Measurements from ENCODE around the gene PHF21B. TPM values are rescaled to one million over a fixed set of nuclear protein-coding genes. Genes with fewer than 3 reads are reported as not detected.

Gene PHF21B
- total RNA-seq, 1 donor, result not detected

DNA sequence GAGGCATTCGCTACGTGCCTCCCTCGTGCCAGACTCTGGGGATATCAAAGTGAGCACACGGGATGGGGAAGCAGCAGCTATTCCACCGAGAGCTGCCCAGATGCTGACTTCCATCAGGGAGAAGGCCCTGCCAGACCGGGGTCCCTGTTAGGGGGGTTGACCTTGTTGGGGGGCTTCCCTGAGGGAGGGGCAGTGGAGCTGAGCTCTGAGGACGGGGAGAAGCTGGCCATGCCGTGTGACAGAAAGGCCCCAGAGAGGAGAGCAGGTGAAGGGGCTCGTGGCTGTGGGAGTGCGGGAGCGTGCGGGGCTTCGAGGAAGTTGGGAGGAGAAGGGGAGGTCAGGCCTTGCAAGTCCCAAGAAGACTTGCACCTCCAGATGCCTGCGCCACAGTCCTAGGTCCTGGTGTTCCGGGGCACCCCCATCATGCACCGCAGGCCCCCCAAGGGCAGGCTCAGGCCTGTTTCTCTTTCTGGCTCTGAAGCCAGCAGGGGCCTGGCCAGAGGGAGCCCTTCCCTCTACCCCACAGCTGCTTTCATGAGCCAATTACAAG, 163.0 kb downstream of the PHF21B start:
- H3K9me3 ChIP-seq (ENCODE audit: low read depth, low read length), result no peaks in the 10 kb centered on the region
- no peaks in the 10 kb centered on the region for H3K4me1 ChIP-seq (ENCODE audit: insufficient read depth, low read length)
- no peaks in the 10 kb centered on the region for H3K27me3 ChIP-seq (ENCODE audit: insufficient read depth, low read length)
- no peak overlapping the region for H3K4me3 ChIP-seq (ENCODE audit: low read length)

DNA sequence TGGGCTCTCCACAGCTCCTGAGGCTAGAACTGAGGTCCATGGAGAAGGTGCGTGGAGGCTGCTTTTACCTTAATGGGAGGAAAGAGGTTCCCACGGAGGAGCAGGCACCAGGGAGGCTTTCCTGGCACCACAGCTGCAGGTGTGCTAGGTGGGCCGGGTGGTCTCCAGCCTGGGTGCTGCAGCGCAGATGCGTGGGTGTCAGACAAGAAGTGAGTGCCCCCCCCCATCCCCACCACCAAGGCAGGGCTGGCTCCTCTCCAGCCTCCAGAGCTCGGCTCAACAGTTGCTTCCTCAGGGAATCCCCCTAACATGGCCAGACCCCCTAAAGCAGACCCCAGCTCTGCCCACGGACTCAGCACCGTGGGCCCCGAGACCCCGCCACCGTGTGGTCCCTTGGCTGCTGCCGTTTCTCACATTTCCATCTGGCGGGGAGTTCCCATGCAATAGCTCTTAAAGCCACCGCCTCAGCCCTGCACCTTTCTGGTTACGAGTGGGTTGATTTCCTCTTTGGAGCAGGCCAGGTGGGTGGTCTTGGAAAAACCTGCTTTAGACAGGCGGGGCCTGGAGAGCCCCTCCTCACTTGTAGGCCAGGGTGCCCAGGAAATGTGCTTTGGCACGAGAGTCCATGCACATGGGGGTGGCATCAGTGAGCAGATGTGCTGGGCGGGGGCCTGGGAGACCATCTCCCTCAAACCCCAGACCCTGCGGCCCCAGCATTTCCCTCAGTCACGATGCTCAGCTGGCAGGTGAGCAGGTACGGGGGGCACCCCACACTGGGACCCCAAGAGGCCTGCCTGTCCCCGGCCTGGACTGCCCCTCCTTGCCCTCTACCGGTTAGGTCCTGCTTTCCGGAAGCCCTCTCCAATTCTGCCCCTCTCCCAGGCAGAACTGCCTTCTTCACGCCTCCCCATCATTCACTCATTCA, 163.7 kb downstream of the PHF21B start:
- Histone ChIP-seq H3K9me3 (ENCODE audit: low read depth, low read length) (no peaks in the 10 kb centered on the region), H3K4me3 (ENCODE audit: low read length) (no peak overlapping the region), H3K27me3 (ENCODE audit: insufficient read depth, low read length) (no peaks in the 10 kb centered on the region), H3K4me1 (ENCODE audit: insufficient read depth, low read length) (no peaks in the 10 kb centered on the region)

DNA sequence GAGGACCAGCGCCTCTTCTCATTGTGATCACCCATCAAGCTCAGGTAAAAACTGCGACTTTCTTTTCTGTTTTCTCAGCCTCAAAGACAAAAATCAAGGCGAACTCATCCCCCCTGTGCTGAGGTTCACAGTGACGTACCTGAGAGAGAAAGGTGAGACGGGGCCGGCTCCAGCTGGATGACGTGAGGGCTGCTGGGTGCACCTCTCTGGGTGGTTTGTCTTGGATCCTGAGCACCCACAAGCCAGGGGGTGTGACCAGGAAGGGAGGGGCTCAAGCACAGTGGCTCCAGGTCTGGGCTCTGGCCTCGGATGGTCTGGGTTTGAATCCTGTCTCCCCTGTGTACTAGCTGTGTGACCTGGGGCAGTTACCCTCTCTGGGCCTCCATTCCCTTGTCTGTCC, 164.6 kb downstream of the PHF21B start:
- H3K4me1 ChIP-seq (ENCODE audit: insufficient read depth, low read length), result no peaks in the 10 kb centered on the region
- H3K27me3 ChIP-seq (ENCODE audit: insufficient read depth, low read length), result no peaks in the 10 kb centered on the region
- H3K4me3 ChIP-seq (ENCODE audit: low read length), result no peak overlapping the region
- no peaks in the 10 kb centered on the region for H3K9me3 ChIP-seq (ENCODE audit: low read depth, low read length)

DNA sequence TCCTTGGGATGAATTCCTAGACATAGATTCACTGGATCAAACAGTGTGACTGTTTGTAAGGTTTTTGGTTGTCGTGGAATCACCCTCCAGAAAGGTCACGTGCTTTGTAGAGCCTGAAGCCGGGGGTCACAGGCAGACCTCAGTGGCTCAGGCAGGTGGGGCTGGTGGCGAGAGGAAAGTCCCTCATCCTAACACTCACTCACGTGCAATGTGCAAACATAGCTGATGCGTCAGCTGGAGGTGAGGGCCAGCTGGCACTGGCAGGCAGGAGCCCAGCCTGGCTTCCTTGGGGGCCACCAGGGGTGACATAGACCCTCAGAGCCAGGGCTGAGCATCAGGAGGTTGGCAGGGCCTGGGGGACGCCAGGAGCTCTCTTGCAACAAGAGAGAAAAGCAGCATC, 167.4 kb downstream of the PHF21B start:
- no peak overlapping the region for H3K4me3 ChIP-seq (ENCODE audit: low read length)
- H3K27me3 ChIP-seq (ENCODE audit: insufficient read depth, low read length), result no peaks in the 10 kb centered on the region
- no peaks in the 10 kb centered on the region for H3K4me1 ChIP-seq (ENCODE audit: insufficient read depth, low read length)

DNA sequence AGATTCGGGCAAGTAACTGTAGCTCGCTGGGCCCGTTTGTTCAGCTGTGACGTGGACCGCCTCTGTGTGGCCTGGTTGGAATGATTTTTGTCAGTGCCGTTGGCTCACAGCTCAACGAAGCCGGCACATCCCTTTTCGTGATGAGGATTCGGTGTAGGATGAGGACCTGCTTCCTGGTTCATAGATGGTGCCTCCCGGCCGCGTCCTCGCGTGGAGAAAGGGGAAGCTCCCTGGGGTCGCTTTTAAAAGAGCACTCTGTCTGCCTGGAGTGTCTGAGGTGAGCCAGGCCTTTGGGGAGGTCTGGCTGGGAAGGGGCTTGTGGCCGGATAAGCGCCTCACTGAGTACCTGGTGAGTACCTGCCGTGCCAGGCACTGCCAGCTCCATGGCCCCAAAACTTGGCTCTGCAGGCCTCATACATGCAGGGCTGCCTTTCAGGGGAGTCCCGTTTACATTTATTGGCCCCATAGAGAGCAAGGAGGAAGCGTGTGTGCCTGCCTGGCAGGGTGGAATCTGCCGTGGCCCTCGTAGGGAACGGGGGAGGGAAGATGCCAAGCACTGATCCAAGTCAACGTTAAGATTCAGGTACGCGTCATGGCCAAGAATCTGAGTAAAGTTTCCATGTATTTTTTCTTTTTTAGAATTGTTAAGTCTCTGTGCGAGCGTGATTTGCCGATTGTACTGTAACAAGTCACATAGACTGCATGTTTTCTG, 169.0 kb downstream of the PHF21B start:
- Histone ChIP-seq H3K27me3 (ENCODE audit: insufficient read depth, low read length) (no peaks in the 10 kb centered on the region), H3K4me3 (ENCODE audit: low read length) (no peak overlapping the region), H3K4me1 (ENCODE audit: insufficient read depth, low read length) (no peaks in the 10 kb centered on the region), H3K9me3 (ENCODE audit: low read depth, low read length) (no peaks in the 10 kb centered on the region)

More for the DNA sequence above, 167.4 kb downstream of the PHF21B start:
- H3K9me3 ChIP-seq (ENCODE audit: low read depth, low read length), result no peaks in the 10 kb centered on the region

DNA sequence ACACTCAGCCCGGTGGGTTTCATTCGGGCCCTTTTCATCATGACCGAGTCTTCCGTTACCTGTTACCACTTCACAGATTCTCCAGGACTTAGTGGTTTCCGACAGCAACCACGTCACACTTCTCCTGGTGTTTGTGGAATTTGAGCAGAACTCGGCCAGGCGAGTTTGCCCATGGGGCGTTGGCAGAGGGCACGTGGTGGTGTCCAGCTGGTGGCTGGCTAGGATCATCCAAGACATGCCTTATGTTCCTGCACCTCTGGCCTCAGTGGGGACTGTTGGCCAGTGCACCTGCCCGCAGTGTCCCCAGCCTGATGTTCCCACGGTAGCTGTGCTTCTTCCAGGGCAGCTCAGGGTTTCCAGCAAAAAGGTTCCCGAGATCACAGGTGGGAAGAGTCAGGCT, 170.1 kb downstream of the PHF21B start:
- H3K4me1 ChIP-seq (ENCODE audit: insufficient read depth, low read length), result no peaks in the 10 kb centered on the region
- no peaks in the 10 kb centered on the region for H3K9me3 ChIP-seq (ENCODE audit: low read depth, low read length)
- H3K4me3 ChIP-seq (ENCODE audit: low read length), result no peak overlapping the region
- no peaks in the 10 kb centered on the region for H3K27me3 ChIP-seq (ENCODE audit: insufficient read depth, low read length)

DNA sequence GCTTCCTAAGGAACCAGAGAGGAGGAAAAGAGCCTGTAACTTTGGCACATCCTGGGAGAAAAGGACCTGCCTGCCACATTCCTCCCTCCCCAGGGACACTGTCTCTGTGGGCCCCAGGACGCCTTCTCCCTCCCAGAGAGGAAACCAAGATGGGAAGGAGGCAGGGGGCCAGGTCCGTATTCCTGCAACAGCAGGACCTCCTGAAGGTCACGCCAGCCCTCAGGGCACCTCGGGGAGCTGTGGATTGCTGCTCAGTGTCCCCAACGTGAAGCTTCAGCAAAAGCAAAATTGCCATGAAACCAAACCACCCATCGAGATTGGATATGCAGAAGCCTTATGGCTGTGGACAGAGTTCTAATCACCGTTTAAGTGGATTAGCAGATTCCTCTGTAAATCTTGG, 170.7 kb downstream of the PHF21B start:
- Histone ChIP-seq H3K9me3 (ENCODE audit: low read depth, low read length) (no peaks in the 10 kb centered on the region), H3K4me1 (ENCODE audit: insufficient read depth, low read length) (no peaks in the 10 kb centered on the region), H3K27me3 (ENCODE audit: insufficient read depth, low read length) (no peaks in the 10 kb centered on the region), H3K4me3 (ENCODE audit: low read length) (no peak overlapping the region)

DNA sequence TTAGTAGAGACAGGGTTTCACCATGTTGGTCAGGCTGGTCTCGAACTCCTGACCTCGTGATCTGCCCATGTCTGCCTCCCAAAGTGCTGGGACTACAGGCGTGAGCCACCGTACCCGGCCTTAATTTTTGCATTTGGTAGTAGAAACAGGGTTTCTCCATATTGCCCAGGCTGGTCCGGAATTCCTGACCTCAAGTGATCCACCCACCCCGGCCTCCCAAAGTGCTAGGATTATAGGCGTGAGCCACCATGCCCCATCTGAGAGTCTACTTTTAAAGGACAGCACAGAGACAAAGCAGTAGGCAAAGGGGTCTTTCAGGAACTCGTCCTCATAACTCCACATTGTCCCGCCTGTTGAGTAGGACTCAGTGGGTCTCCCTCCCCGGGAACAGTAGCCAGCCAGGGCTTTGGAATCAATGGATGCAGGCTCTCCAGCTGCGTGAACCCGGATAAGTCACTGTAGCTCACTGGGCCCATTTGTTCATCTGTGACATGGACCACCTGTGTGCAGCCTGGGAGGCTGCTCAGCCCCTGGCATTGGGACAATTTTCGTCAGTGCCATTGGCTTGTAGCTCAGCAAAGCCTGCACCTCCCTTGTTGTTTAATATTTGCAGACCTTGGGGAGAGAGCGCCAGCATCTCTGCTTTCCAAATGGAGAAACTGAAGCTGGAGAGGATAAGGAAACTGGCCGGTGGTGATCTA, 171.3 kb downstream of the PHF21B start:
- Histone ChIP-seq H3K27me3 (ENCODE audit: insufficient read depth, low read length) (no peaks in the 10 kb centered on the region), H3K9me3 (ENCODE audit: low read depth, low read length) (no peaks in the 10 kb centered on the region), H3K4me3 (ENCODE audit: low read length) (no peak overlapping the region), H3K4me1 (ENCODE audit: insufficient read depth, low read length) (no peaks in the 10 kb centered on the region)

DNA sequence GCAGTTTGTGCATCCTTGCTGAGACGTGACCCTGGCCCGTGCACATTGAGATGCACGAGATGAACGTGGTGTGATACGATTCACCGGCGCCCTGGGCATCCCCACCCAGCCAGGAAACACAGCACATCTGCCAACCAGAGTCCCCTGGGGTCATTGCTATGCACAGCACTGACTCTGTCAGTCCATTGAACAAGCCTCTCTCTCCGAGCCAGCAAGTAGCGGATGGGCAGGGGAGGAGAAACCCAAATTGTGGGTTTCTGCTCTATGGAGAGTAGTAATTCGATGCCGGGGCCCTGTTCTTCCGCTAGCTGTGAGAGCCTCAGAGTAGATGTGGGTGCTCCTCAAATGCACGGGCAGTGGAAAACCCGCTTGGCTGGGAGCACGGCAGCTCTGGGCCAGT, 172.3 kb downstream of the PHF21B start:
- H3K4me1 ChIP-seq (ENCODE audit: insufficient read depth, low read length), result no peaks in the 10 kb centered on the region
- H3K4me3 ChIP-seq (ENCODE audit: low read length), result no peak overlapping the region

DNA sequence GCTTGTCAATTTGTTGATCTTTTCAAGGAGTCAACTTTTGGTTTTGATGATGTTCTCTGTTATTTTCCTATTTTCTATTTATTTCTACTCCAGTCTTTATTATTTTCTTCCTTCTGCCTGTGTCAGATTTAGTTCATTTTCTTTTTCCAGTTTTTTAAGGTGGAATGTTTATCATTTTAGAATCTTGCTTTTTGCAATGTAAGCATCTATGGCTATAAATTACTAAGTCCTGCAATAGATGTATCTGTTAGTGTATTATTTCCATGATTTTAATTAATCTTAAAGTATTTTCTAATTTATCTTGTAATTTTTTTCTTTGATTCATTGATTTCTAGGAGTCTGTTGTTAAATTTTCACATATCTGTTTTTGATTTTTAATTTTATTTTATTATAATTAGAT, 175.7 kb downstream of the PHF21B start:
- Histone ChIP-seq H3K4me3 (ENCODE audit: low read length) (no peak overlapping the region), H3K9me3 (ENCODE audit: low read depth, low read length) (no peaks in the 10 kb centered on the region), H3K27me3 (ENCODE audit: insufficient read depth, low read length) (no peaks in the 10 kb centered on the region), H3K4me1 (ENCODE audit: insufficient read depth, low read length) (no peaks in the 10 kb centered on the region)

More for the DNA sequence above, 172.3 kb downstream of the PHF21B start:
- Histone ChIP-seq H3K9me3 (ENCODE audit: low read depth, low read length) (no peaks in the 10 kb centered on the region), H3K27me3 (ENCODE audit: insufficient read depth, low read length) (no peaks in the 10 kb centered on the region)

DNA sequence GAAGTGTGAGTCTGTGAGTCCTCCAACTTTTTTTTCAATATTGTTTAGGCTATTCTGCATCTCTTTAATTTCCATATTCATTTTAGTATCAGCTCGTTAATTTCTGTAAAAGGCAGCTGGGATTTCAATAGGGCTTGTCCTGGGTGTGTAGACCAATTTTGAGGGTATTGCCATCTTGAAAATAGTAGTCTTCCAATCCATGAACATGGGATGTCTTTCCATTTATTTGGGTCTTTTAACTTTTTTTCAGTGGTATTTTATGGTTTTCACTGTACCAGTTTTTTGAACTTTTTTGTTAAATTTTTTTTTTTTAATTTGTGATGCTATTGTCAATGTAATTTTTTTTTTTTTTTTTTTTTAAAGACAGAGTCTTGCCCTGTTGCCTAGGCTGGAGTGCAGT, 177.9 kb downstream of the PHF21B start:
- H3K4me1 ChIP-seq (ENCODE audit: insufficient read depth, low read length), result no peaks in the 10 kb centered on the region
- H3K9me3 ChIP-seq (ENCODE audit: low read depth, low read length), result no peaks in the 10 kb centered on the region
- H3K4me3 ChIP-seq (ENCODE audit: low read length), result no peak overlapping the region
- H3K27me3 ChIP-seq (ENCODE audit: insufficient read depth, low read length), result no peaks in the 10 kb centered on the region

Other genes starting within 250 kb of the PHF21B start
- gene NUP50, start 153.9 kb upstream of the PHF21B start, total RNA-seq, result 96.7 TPM
- 20.5 TPM for gene KIAA0930, start 230.9 kb upstream of the PHF21B start, total RNA-seq

Data from mononuclear cell (primary cell).